H7 (cell line): ENCODE measurements around the gene YLPM1. TPM values are rescaled to one million over a fixed set of nuclear protein-coding genes. Genes with fewer than 3 reads are reported as not detected.

Experiments
- DNase-seq: peaks from one replicate; pipeline ENCODE4 v3.0.0; 2012
- H3K27me3 ChIP-seq: 2 replicates; pipeline ENCODE4 v1.6.0; 2011; ENCODE audit warnings: mild to moderate bottlenecking, low read length; ENCODE audit not compliant: control insufficient read depth, insufficient read depth
- H3K36me3 ChIP-seq: replicated peaks from 2 replicates; pipeline ENCODE4 v1.5.1; 2011; ENCODE audit warnings: low read length; ENCODE audit not compliant: control insufficient read depth, insufficient read depth
- H3K4me3 ChIP-seq: 2 replicates; pipeline ENCODE4 v1.5.1; 2011; ENCODE audit warnings: low read depth, mild to moderate bottlenecking, control low read depth, low read length, moderate library complexity; ENCODE audit not compliant: insufficient read depth
- total RNA-seq: library from RNA; depleted of rRNA; stranded (reverse); fragments of >200 nt; shearing (Covaris generic); gene quantifications from 2 replicates; pipeline ENCODE4 v1.2.3, GENCODE V29; 2014

Gene YLPM1
- total RNA-seq, 1 experiment from 2014 or later = 10.1 TPM

GRCh38 chr14:74846168-74846567 lies 83.1 kb downstream of the YLPM1 start:
- no peaks in the 10 kb centered on the region for H3K36me3 ChIP-seq
- no peaks in the 10 kb centered on the region for H3K27me3 ChIP-seq
- DNase-seq = no peak
- no peak overlapping the region for H3K4me3 ChIP-seq

- Histone ChIP-seq H3K36me3 (no peaks in the 10 kb centered on the region), H3K27me3 (no peaks in the 10 kb centered on the region), H3K4me3 (no peak overlapping the region)
- no peak for DNase-seq
Measured at GRCh38 chr14:74846968-74847665, 84.0 kb downstream of the YLPM1 start.

GRCh38 chr14:74848768-74849167 lies 85.7 kb downstream of the YLPM1 start:
- H3K36me3 ChIP-seq = no peaks in the 10 kb centered on the region
- no peak overlapping the region for H3K4me3 ChIP-seq
- H3K27me3 ChIP-seq = no peaks in the 10 kb centered on the region
- no peak for DNase-seq

GRCh38 chr14:74852922-74853530 lies 89.9 kb downstream of the YLPM1 start:
- Histone ChIP-seq H3K4me3 (no peak overlapping the region), H3K27me3 (no peaks in the 10 kb centered on the region), H3K36me3 (no peaks in the 10 kb centered on the region)
- no peak for DNase-seq

GRCh38 chr14:74853581-74853980 lies 90.5 kb downstream of the YLPM1 start:
- no peaks in the 10 kb centered on the region for H3K36me3 ChIP-seq
- DNase-seq = no peak
- no peaks in the 10 kb centered on the region for H3K27me3 ChIP-seq
- H3K4me3 ChIP-seq = no peak overlapping the region

GRCh38 chr14:74855021-74855420 lies 91.9 kb downstream of the YLPM1 start:
- no peak for DNase-seq
- H3K36me3 ChIP-seq = no peaks in the 10 kb centered on the region
- H3K4me3 ChIP-seq = no peak overlapping the region
- H3K27me3 ChIP-seq = no peaks in the 10 kb centered on the region

- H3K27me3 ChIP-seq = no peaks in the 10 kb centered on the region
- no peak overlapping the region for H3K4me3 ChIP-seq
- H3K36me3 ChIP-seq = no peaks in the 10 kb centered on the region
- no peak for DNase-seq
Measured at GRCh38 chr14:74855945-74856344, 92.8 kb downstream of the YLPM1 start.

GRCh38 chr14:74856366-74856765 lies 93.2 kb downstream of the YLPM1 start:
- DNase-seq = no peak
- H3K36me3 ChIP-seq = no peaks in the 10 kb centered on the region
- H3K4me3 ChIP-seq = no peak overlapping the region
- no peaks in the 10 kb centered on the region for H3K27me3 ChIP-seq

GRCh38 chr14:74858022-74858421 lies 94.9 kb downstream of the YLPM1 start:
- H3K36me3 ChIP-seq = no peaks in the 10 kb centered on the region
- no peak overlapping the region for H3K4me3 ChIP-seq
- H3K27me3 ChIP-seq = no peaks in the 10 kb centered on the region
- no peak for DNase-seq

GRCh38 chr14:74859757-74860552 lies 96.8 kb downstream of the YLPM1 start:
- H3K4me3 ChIP-seq = no peak overlapping the region
- DNase-seq = no peak
- H3K27me3 ChIP-seq = no peaks in the 10 kb centered on the region
- H3K36me3 ChIP-seq = no peaks in the 10 kb centered on the region

- H3K36me3 ChIP-seq = no peaks in the 10 kb centered on the region
- no peak overlapping the region for H3K4me3 ChIP-seq
- H3K27me3 ChIP-seq = no peaks in the 10 kb centered on the region
- DNase-seq = peak; percentile 88
Measured at GRCh38 chr14:74860899-74861733, 98.0 kb downstream of the YLPM1 start.

- no peak for DNase-seq
- Histone ChIP-seq H3K4me3 (no peak overlapping the region), H3K36me3 (no peaks in the 10 kb centered on the region), H3K27me3 (no peaks in the 10 kb centered on the region)
Measured at GRCh38 chr14:74861734-74862090, 98.6 kb downstream of the YLPM1 start.

GRCh38 chr14:74863274-74863673 lies 100.2 kb downstream of the YLPM1 start:
- no peak for DNase-seq

GRCh38 chr14:74864198-74864597 lies 101.1 kb downstream of the YLPM1 start:
- Histone ChIP-seq H3K4me3 (no peak overlapping the region), H3K27me3 (no peaks in the 10 kb centered on the region), H3K36me3 (no peaks in the 10 kb centered on the region)
- DNase-seq = no peak

More at GRCh38 chr14:74863274-74863673, 100.2 kb downstream of the YLPM1 start:
- Histone ChIP-seq H3K36me3 (no peaks in the 10 kb centered on the region), H3K27me3 (no peaks in the 10 kb centered on the region), H3K4me3 (no peak overlapping the region)
